PC-9 (cell line): ENCODE results near the gene ALDH3A1.

ENCODE experiments used
- EZH2 ChIP-seq: fragments of 200-600 bp; sonication (generic); IDR thresholded peaks from 2 replicates; pipeline ENCODE4 v1.8.0; 2017; ENCODE audit warnings: antibody characterized with exemption, low read depth
- TF ChIP-seq, protein P1 (sequence below): fragments of 200-600 bp; sonication (generic); conservative IDR thresholded peaks from 2 replicates; pipeline ENCODE4 v1.6.1; 2017; ENCODE audit warnings: mixed run types, antibody characterized with exemption, mild to moderate bottlenecking, moderate library complexity

GRCh38 chr17:19750020-19750572 lies 2.0 kb upstream of the ALDH3A1 start:
- TF ChIP-seq, protein P1, sequence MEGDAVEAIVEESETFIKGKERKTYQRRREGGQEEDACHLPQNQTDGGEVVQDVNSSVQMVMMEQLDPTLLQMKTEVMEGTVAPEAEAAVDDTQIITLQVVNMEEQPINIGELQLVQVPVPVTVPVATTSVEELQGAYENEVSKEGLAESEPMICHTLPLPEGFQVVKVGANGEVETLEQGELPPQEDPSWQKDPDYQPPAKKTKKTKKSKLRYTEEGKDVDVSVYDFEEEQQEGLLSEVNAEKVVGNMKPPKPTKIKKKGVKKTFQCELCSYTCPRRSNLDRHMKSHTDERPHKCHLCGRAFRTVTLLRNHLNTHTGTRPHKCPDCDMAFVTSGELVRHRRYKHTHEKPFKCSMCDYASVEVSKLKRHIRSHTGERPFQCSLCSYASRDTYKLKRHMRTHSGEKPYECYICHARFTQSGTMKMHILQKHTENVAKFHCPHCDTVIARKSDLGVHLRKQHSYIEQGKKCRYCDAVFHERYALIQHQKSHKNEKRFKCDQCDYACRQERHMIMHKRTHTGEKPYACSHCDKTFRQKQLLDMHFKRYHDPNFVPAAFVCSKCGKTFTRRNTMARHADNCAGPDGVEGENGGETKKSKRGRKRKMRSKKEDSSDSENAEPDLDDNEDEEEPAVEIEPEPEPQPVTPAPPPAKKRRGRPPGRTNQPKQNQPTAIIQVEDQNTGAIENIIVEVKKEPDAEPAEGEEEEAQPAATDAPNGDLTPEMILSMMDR: no peak
- TF ChIP-seq EZH2: no peak
